Measurements from ENCODE around the gene PRR29. TPM values are rescaled to one million over a fixed set of nuclear protein-coding genes. Genes with fewer than 3 reads are reported as not detected.

PRR29 gene
- total RNA-seq, 4 donors from 2014 or later, result 0.27 TPM; not detected in 3

Other genes starting within 250 kb of the PRR29 start
- gene CCDC47, start 224.8 kb upstream of the PRR29 start, total RNA-seq, result 10 to 100 TPM; 79.8 to 91.8 (median 89.1) TPM
- gene DDX42, start 224.2 kb upstream of the PRR29 start, total RNA-seq, result 100 to 1,000 TPM in 3 of 4 donors, 10 to 100 TPM in 1; 78.5 to 334 (median 148) TPM
- gene PSMC5, start 170.9 kb upstream of the PRR29 start, total RNA-seq, result 100 to 1,000 TPM in 1 of 4 donors, 10 to 100 TPM in 3; 61.1 to 126 (median 67.3) TPM
- 100 to 1,000 TPM in 1 of 4 donors, 10 to 100 TPM in 3; 19.6 to 133 (median 51.6) TPM for gene FTSJ3, start 170.7 kb upstream of the PRR29 start, total RNA-seq
- 100 to 1,000 TPM; 124 to 193 (median 151) TPM for gene SMARCD2, start 155.7 kb upstream of the PRR29 start, total RNA-seq
- gene CSH2, start 124.7 kb upstream of the PRR29 start, total RNA-seq, result not detected
- not detected for gene GH2, start 116.4 kb upstream of the PRR29 start, total RNA-seq
- gene CSH1, start 101.8 kb upstream of the PRR29 start, total RNA-seq, result not detected
- not detected for gene CSHL1, start 87.1 kb upstream of the PRR29 start, total RNA-seq
- not detected for gene GH1, start 79.5 kb upstream of the PRR29 start, total RNA-seq
- gene CD79B, start 66.0 kb upstream of the PRR29 start, total RNA-seq, result 10 to 100 TPM in 1 of 4 donors, 1 to 10 TPM in 2, not detected in 1; 2.4 to 44.6 (median 4.4) TPM
- under 1 TPM in 1 of 4 donors, not detected in 3; 0.83 TPM for gene SCN4A, start 25.4 kb upstream of the PRR29 start, total RNA-seq
- 10 to 100 TPM in 2 of 4 donors, 1 to 10 TPM in 2; 2.1 to 25.6 (median 9.7) TPM for gene ICAM2, start 22.3 kb downstream of the PRR29 start, total RNA-seq
- gene ERN1, start 131.8 kb downstream of the PRR29 start, total RNA-seq, result 10 to 100 TPM; 17.2 to 30.0 (median 24.0) TPM